Stomach smooth muscle (tissue), 2 donors: Measurements from ENCODE around the gene CCDC122.

ENCODE experiments used
- H3K27ac ChIP-seq: one replicate; pipeline ENCODE4 v1.7.0; 2013; ENCODE audit warnings: mild to moderate bottlenecking, low read length, inconsistent platforms
- H3K27me3 ChIP-seq, 2 donors: one replicate each; pipeline ENCODE4 v1.7.0; 2013; ENCODE audit warnings: low read length in 2 of 2; ENCODE audit not compliant: insufficient read depth in 2 of 2, control insufficient read depth in 1 of 2
- H3K36me3 ChIP-seq, 2 donors: one replicate each; pipeline ENCODE4 v1.7.0; 2013; ENCODE audit warnings: low read length in 2 of 2; ENCODE audit not compliant: control insufficient read depth in 2 of 2, insufficient read depth in 2 of 2
- H3K4me1 ChIP-seq: one replicate; pipeline ENCODE4 v1.7.0; 2013; ENCODE audit warnings: low read length; ENCODE audit not compliant: control insufficient read depth, insufficient read depth
- H3K4me3 ChIP-seq, 2 donors: one replicate each; pipeline ENCODE4 v1.7.0; 2013; ENCODE audit warnings: low read length in 2 of 2
- H3K9ac ChIP-seq, 2 donors: one replicate each; pipeline ENCODE4 v1.7.0; 2013; ENCODE audit warnings: low read length in 2 of 2, mild to moderate bottlenecking in 1 of 2
- H3K9me3 ChIP-seq, 2 donors: one replicate each; pipeline ENCODE4 v1.7.0; 2013; ENCODE audit warnings: low read length in 2 of 2; ENCODE audit not compliant: control insufficient read depth in 2 of 2
- donor health status: healthy.
- donor health status: Pancreatic carcinoma.

The CCDC122 gene

GRCh38 chr13:43878892-43879754 lies at the start of gene CCDC122:
CCDC122 (minus strand) TSS chr13:43879740; CDS start chr13:43869376, 10,364 bp downstream.
- Histone ChIP-seq H3K27ac (peak within 1 kb of the TSS; percentile 85), H3K4me1 (peaks cover 12% of the 10 kb centered on the region), H3K27me3 (no peaks in the 10 kb centered on the region), H3K9me3 (no peaks in the 10 kb centered on the region), H3K9ac (peak within 1 kb of the TSS; percentile 76 to 79), H3K4me3 (peak within 1 kb of the TSS; percentile 77 to 84), H3K36me3 (no peaks in the 10 kb centered on the region)

GRCh38 chr13:43924549-43925245 lies 45.2 kb upstream of the CCDC122 start:
- no peak overlapping the region for H3K9ac ChIP-seq
- no peaks in the 10 kb centered on the region for H3K36me3 ChIP-seq
- H3K9me3 ChIP-seq = no peaks in the 10 kb centered on the region
- H3K27me3 ChIP-seq = no peaks in the 10 kb centered on the region
- H3K27ac ChIP-seq = no peak overlapping the region
- H3K4me1 ChIP-seq = no peaks in the 10 kb centered on the region
- H3K4me3 ChIP-seq = no peak overlapping the region

- H3K9ac ChIP-seq = no peak overlapping the region
- H3K4me1 ChIP-seq = no peaks in the 10 kb centered on the region
- no peak overlapping the region for H3K4me3 ChIP-seq
- H3K36me3 ChIP-seq = no peaks in the 10 kb centered on the region
- H3K27ac ChIP-seq = no peak overlapping the region
- H3K9me3 ChIP-seq = no peaks in the 10 kb centered on the region
- H3K27me3 ChIP-seq = no peaks in the 10 kb centered on the region
Measured at GRCh38 chr13:43920965-43921674, 41.6 kb upstream of the CCDC122 start.

GRCh38 chr13:43918636-43919035 lies 39.1 kb upstream of the CCDC122 start:
- Histone ChIP-seq H3K4me1 (no peaks in the 10 kb centered on the region), H3K27ac (no peak overlapping the region), H3K36me3 (no peaks in the 10 kb centered on the region), H3K4me3 (no peak overlapping the region), H3K27me3 (no peaks in the 10 kb centered on the region), H3K9ac (no peak overlapping the region), H3K9me3 (no peaks in the 10 kb centered on the region)

GRCh38 chr13:43916828-43917227 lies 37.3 kb upstream of the CCDC122 start:
- no peak overlapping the region for H3K4me3 ChIP-seq
- no peak overlapping the region for H3K27ac ChIP-seq
- H3K9me3 ChIP-seq = no peaks in the 10 kb centered on the region
- H3K4me1 ChIP-seq = no peaks in the 10 kb centered on the region
- no peak overlapping the region for H3K9ac ChIP-seq
- H3K36me3 ChIP-seq = no peaks in the 10 kb centered on the region
- no peaks in the 10 kb centered on the region for H3K27me3 ChIP-seq

- H3K36me3 ChIP-seq = no peaks in the 10 kb centered on the region
- no peaks in the 10 kb centered on the region for H3K9me3 ChIP-seq
- H3K27me3 ChIP-seq = no peaks in the 10 kb centered on the region
- no peak overlapping the region for H3K4me3 ChIP-seq
- H3K27ac ChIP-seq = no peak overlapping the region
- H3K4me1 ChIP-seq = no peaks in the 10 kb centered on the region
- no peak overlapping the region for H3K9ac ChIP-seq
Measured at GRCh38 chr13:43915451-43915850, 35.9 kb upstream of the CCDC122 start.

GRCh38 chr13:43911871-43912270 lies 32.3 kb upstream of the CCDC122 start:
- Histone ChIP-seq H3K36me3 (no peaks in the 10 kb centered on the region), H3K4me3 (no peak overlapping the region), H3K9me3 (no peaks in the 10 kb centered on the region), H3K4me1 (peaks cover 2% of the 10 kb centered on the region), H3K27ac (no peak overlapping the region), H3K9ac (no peak overlapping the region), H3K27me3 (no peaks in the 10 kb centered on the region)

- Histone ChIP-seq H3K27me3 (no peaks in the 10 kb centered on the region), H3K9ac (no peak overlapping the region), H3K27ac (no peak overlapping the region), H3K4me1 (peaks cover 2% of the 10 kb centered on the region), H3K9me3 (no peaks in the 10 kb centered on the region), H3K4me3 (no peak overlapping the region), H3K36me3 (no peaks in the 10 kb centered on the region)
Measured at GRCh38 chr13:43911278-43911677, 31.7 kb upstream of the CCDC122 start.

- H3K9ac ChIP-seq = no peak overlapping the region
- H3K27me3 ChIP-seq = no peaks in the 10 kb centered on the region
- H3K36me3 ChIP-seq = no peaks in the 10 kb centered on the region
- H3K27ac ChIP-seq = no peak overlapping the region
- no peak overlapping the region for H3K4me3 ChIP-seq
- H3K9me3 ChIP-seq = no peaks in the 10 kb centered on the region
- H3K4me1 ChIP-seq = peaks cover 2% of the 10 kb centered on the region
Measured at GRCh38 chr13:43910856-43911255, 31.3 kb upstream of the CCDC122 start.

- Histone ChIP-seq H3K27ac (no peak overlapping the region), H3K4me3 (no peak overlapping the region), H3K4me1 (peaks cover 2% of the 10 kb centered on the region), H3K9ac (no peak overlapping the region), H3K27me3 (no peaks in the 10 kb centered on the region), H3K36me3 (no peaks in the 10 kb centered on the region), H3K9me3 (no peaks in the 10 kb centered on the region)
Measured at GRCh38 chr13:43908156-43909126, 28.9 kb upstream of the CCDC122 start.
